ENCODE results near the gene EFCAB12. TPM values are rescaled to one million over a fixed set of nuclear protein-coding genes. Genes with fewer than 3 reads are reported as not detected.

Gene EFCAB12
- total and polyA plus RNA-seq, 3 experiments from 2014 or later: 0.21 to 0.40 (median 0.39) TPM

DNA sequence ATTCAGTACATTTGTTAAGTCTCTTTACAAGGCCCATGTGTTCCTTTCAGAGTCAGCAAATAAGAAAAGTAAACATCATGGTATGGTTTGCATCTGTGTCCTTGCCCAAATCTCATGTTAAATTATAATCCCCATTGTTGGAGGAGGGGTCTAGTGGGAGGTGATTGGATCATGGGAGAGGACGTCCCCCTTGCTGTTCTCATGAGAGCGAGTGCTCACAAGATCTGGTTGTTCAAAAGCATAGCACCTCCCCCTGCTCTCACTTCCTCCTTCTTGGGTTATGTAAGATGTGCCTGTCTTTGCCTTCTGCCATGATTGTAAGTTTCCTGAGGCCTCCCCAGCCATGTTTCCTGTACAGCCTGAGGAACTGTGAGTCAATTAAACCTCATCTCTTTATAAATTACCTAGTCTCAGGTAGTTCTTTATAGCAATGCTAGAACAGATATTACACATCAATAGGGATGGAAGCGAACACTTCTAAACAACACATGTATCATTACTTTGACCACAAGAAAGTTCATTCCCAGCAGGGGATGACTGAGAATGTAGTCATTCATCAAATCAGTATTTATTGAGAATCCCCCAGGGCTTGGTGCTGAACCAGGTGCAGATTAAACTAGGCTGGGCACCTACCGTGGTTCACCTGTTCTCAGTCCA lies 4.1 kb downstream of the EFCAB12 start:
- H3K27me3 ChIP-seq (ENCODE audit: insufficient read depth, low read length, poor library complexity, severe bottlenecking): no peaks in the 10 kb centered on the region
- H3K36me3 ChIP-seq (ENCODE audit: insufficient read depth, low read length): no peaks in the 10 kb centered on the region
- no peaks in the 10 kb centered on the region for H3K9me3 Mint-ChIP-seq
- H3K27ac ChIP-seq (ENCODE audit: low read depth, low read length): no peak overlapping the region
- H3K4me3 ChIP-seq (ENCODE audit: low read length): no peak overlapping the region
- no peaks in the 10 kb centered on the region for H3K9me3 ChIP-seq (ENCODE audit: low read length)
- no peak for DNase-seq
- ChIA-PET CTCF (no interaction called here), POLR2A (no interaction called here)
- H3K27me3 Mint-ChIP-seq: no peaks in the 10 kb centered on the region
- H3K4me1 Mint-ChIP-seq: peaks cover 13 to 18% (median 15%) of the 10 kb centered on the region in 3 donors
- no peak overlapping the region for H3K4me3 Mint-ChIP-seq
- peaks cover 7% of the 10 kb centered on the region for H3K4me1 ChIP-seq (ENCODE audit: insufficient read depth, low read length)
- H3K36me3 Mint-ChIP-seq: peaks cover 0 to 4% (median 1%) of the 10 kb centered on the region in 3 donors
- H3K27ac Mint-ChIP-seq: no peak overlapping the region

- no peaks in the 10 kb centered on the region for H3K36me3 ChIP-seq (ENCODE audit: insufficient read depth, low read length)
- no peaks in the 10 kb centered on the region for H3K9me3 Mint-ChIP-seq
- CTCF ChIA-PET: no interaction called here
- H3K4me3 Mint-ChIP-seq: no peak overlapping the region
- H3K27ac Mint-ChIP-seq: no peak overlapping the region
- no peak overlapping the region for H3K4me3 ChIP-seq (ENCODE audit: low read length)
- no peaks in the 10 kb centered on the region for H3K9me3 ChIP-seq (ENCODE audit: low read length)
- H3K4me1 ChIP-seq (ENCODE audit: insufficient read depth, low read length): peaks cover 3% of the 10 kb centered on the region
- H3K27ac ChIP-seq (ENCODE audit: low read depth, low read length): no peak overlapping the region
- peaks cover 3 to 4% (median 4%) of the 10 kb centered on the region in 3 donors for H3K4me1 Mint-ChIP-seq
- H3K27me3 Mint-ChIP-seq: no peaks in the 10 kb centered on the region
- no peaks in the 10 kb centered on the region for H3K27me3 ChIP-seq (ENCODE audit: insufficient read depth, low read length, poor library complexity, severe bottlenecking)
- no peak for DNase-seq
- POLR2A ChIA-PET: no interaction called here
- H3K36me3 Mint-ChIP-seq: peaks cover 0 to 1% (median 0%) of the 10 kb centered on the region in 3 donors
Measured at GRCh38 chr3:129422897-129423296, 5.5 kb downstream of the EFCAB12 start.

DNA sequence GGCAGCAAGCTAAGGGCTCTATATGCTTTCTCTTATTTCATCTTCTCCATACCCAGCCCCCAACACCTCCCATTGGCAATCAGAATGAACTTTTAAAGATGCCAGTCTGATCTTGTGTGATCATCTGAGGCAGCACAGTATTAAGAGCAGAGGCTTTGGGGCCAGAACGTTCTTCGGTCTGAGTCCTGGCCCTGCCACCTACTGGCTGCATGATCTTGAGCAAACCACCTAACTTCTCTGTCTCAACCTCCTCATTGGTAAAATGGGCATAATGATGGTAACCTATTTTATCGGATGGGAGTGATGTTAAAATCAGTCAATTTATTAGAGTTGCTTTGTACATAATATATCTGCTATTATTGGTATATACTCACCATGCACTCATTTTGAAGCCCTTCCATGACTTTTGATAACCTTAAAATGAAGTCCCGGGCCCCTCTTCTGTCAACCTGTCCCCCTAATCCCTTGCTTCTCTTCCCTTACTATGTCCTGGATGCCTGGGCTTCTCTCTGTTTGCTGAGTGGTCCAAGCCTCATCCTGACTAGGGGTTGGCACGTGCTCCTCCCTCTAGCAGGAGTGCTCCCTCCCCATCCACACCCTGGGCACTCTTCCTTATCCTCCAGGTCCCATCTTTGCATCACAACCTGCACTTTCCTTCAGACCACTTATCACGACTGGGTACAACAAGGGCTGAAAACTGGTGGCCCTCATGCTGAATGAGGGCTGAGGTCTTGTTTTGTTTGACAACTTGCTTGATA lies 6.3 kb downstream of the EFCAB12 start:
- H3K9me3 Mint-ChIP-seq: no peaks in the 10 kb centered on the region

DNA sequence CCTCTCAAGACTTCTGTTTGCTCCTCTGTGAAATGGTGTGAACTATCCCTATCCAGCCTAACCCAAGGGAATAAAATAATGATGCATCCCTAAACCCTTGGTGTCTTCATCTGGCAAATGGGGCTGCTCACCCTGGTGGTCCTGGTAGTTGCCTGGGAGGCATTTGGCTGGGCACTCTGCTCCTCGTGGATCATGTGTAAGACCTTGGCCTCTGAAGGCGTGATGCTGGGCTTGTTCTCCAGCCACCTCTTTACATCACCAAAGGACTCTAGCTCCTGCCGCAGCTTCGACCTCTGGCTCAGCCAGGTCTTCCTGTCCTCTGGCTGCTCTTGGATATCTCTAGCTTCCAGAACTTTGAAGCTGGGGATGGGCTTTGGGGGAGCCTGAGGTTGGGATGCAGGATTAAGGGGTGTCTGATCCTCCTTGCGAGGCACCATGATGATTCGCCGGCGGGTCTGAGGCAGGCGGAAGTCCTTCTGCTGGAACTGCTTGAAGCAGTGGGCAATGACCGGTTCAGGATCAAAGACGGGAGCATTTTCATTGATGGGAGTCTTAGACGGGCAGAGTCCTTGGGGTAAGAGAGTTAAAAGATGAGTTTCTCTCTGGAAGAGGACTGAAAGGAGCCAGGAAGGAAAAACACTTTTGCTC lies 7.1 kb downstream of the EFCAB12 start:
- Mint-ChIP-seq H3K36me3 (peaks cover 0 to 1% (median 0%) of the 10 kb centered on the region in 3 donors), H3K4me1 (no peaks in the 10 kb centered on the region), H3K27ac (no peak overlapping the region), H3K27me3 (no peaks in the 10 kb centered on the region), H3K9me3 (no peaks in the 10 kb centered on the region), H3K4me3 (no peak overlapping the region)
- no peaks in the 10 kb centered on the region for H3K9me3 ChIP-seq (ENCODE audit: low read length)
- H3K4me1 ChIP-seq (ENCODE audit: insufficient read depth, low read length): no peaks in the 10 kb centered on the region
- H3K36me3 ChIP-seq (ENCODE audit: insufficient read depth, low read length): no peaks in the 10 kb centered on the region
- no peak overlapping the region for H3K4me3 ChIP-seq (ENCODE audit: low read length)
- ChIA-PET CTCF (no interaction called here), POLR2A (no interaction called here)
- no peak overlapping the region for H3K27ac ChIP-seq (ENCODE audit: low read depth, low read length)
- no peaks in the 10 kb centered on the region for H3K27me3 ChIP-seq (ENCODE audit: insufficient read depth, low read length, poor library complexity, severe bottlenecking)
- no peak for DNase-seq

More for the DNA sequence above, 6.3 kb downstream of the EFCAB12 start:
- Mint-ChIP-seq H3K27me3 (no peaks in the 10 kb centered on the region), H3K4me3 (no peak overlapping the region), H3K4me1 (no peaks in the 10 kb centered on the region), H3K36me3 (peaks cover 0 to 1% (median 0%) of the 10 kb centered on the region in 3 donors), H3K27ac (no peak overlapping the region)
- Histone ChIP-seq H3K4me3 (ENCODE audit: low read length) (no peak overlapping the region), H3K27ac (ENCODE audit: low read depth, low read length) (no peak overlapping the region), H3K27me3 (ENCODE audit: insufficient read depth, low read length, poor library complexity, severe bottlenecking) (no peaks in the 10 kb centered on the region), H3K36me3 (ENCODE audit: insufficient read depth, low read length) (no peaks in the 10 kb centered on the region), H3K4me1 (ENCODE audit: insufficient read depth, low read length) (no peaks in the 10 kb centered on the region), H3K9me3 (ENCODE audit: low read length) (no peaks in the 10 kb centered on the region)
- no peak for DNase-seq
- ChIA-PET CTCF (no interaction called here), POLR2A (no interaction called here)

DNA sequence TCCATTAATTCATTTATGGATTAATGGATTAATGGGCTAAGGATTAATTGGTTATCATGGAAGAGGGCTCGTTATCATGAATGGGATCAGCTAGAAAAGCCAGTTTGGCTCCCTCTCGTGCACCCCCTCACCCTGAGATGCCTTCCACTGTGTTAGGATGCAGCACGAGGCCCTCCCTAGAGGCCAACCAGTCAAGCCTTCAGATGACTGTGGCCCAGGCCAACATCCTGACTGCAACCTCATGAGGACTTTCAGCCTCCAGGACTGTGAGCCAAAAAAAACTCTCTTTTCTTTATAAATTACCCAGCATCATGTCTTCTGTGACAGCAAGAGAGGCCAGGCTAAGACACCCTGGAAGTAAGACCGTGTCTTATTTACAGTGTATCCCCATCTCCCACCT lies 9.0 kb downstream of the EFCAB12 start:
- POLR2A ChIA-PET: no interaction called here
- Mint-ChIP-seq H3K36me3 (peaks cover 0 to 1% (median 0%) of the 10 kb centered on the region in 3 donors), H3K27me3 (no peaks in the 10 kb centered on the region), H3K4me3 (no peak overlapping the region), H3K4me1 (no peaks in the 10 kb centered on the region), H3K27ac (peak overlapping the region in 1 of 8 donors; percentile 43), H3K9me3 (no peaks in the 10 kb centered on the region)
- CTCF ChIA-PET: no interaction called here
- Histone ChIP-seq H3K27ac (ENCODE audit: low read depth, low read length) (no peak overlapping the region), H3K9me3 (ENCODE audit: low read length) (no peaks in the 10 kb centered on the region), H3K36me3 (ENCODE audit: insufficient read depth, low read length) (no peaks in the 10 kb centered on the region), H3K27me3 (ENCODE audit: insufficient read depth, low read length, poor library complexity, severe bottlenecking) (no peaks in the 10 kb centered on the region), H3K4me1 (ENCODE audit: insufficient read depth, low read length) (no peaks in the 10 kb centered on the region), H3K4me3 (ENCODE audit: low read length) (no peak overlapping the region)
- DNase-seq: no peak

DNA sequence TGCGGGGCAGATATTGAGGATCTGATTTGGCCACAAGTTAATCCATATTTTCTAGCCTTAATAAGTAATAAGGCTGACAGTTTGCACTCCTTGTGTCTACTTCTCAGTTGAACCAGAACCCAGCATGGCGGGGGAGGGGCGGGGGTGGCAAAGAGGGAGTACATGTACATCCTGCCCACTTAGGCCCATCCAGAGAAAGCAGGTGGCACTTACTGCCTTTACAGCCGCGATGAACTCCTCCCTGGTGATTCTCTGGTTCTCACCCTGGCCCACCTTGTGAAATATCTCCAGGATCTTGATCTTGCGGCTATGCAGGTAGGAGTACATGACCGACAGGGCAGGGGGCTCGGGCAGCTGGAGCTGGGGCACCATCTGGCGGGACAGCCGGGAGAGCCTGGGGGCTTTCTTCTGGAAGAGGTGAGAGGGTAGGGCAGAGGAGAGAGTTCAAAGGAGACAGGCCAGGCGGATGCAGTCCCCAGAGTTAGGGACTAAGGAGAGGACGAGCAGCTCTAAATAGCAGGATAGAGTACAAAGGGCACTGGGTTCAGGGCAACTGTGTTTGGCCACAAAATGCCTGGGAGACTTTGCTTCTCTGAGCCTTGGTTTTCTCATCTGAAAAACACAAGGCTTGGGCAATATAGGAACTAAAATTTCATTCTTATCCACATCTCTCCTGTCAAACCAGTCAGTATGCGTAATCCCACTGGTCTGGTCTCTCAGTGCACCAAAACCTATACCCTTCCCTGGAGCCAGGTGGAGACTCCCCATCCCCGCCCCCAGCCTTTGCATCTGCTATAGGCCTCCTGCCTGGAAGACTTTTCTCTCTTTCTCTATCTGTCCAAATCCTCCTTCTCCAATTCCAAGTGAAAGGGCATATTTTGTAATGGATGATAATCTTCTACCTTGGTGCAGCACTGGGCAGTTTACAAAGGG lies 10.1 kb downstream of the EFCAB12 start:
- no peaks in the 10 kb centered on the region for H3K4me1 Mint-ChIP-seq
- Histone ChIP-seq H3K27ac (ENCODE audit: low read depth, low read length) (no peak overlapping the region), H3K4me3 (ENCODE audit: low read length) (no peak overlapping the region), H3K36me3 (ENCODE audit: insufficient read depth, low read length) (no peaks in the 10 kb centered on the region), H3K27me3 (ENCODE audit: insufficient read depth, low read length, poor library complexity, severe bottlenecking) (no peaks in the 10 kb centered on the region), H3K4me1 (ENCODE audit: insufficient read depth, low read length) (no peaks in the 10 kb centered on the region), H3K9me3 (ENCODE audit: low read length) (no peaks in the 10 kb centered on the region)
- H3K27me3 Mint-ChIP-seq: no peaks in the 10 kb centered on the region
- H3K9me3 Mint-ChIP-seq: no peaks in the 10 kb centered on the region
- no peaks in the 10 kb centered on the region for H3K36me3 Mint-ChIP-seq
- no peak overlapping the region for H3K27ac Mint-ChIP-seq
- no peak for DNase-seq
- H3K4me3 Mint-ChIP-seq: no peak overlapping the region
- ChIA-PET CTCF (no interaction called here), POLR2A (no interaction called here)

DNA sequence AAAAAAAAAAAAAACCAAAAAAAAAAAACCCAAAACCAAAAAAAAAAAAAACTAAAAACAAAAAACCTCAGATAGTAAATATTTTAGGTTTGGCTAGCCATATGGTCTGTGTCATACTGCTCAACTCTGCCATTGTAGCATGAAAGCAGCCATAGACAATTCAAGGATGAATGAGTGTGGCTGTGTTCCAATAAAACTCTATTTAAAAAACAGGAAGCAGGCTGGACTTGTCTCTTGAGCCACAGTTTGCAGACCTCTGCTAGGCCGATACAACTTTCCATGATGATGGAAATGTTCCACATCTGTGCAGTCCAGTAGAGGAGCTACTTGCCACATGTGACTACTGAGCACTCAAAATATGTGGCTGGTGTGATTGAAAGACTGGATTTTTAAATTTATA lies 11.1 kb downstream of the EFCAB12 start:
- no peak overlapping the region for H3K4me3 Mint-ChIP-seq
- H3K36me3 ChIP-seq (ENCODE audit: insufficient read depth, low read length): no peaks in the 10 kb centered on the region
- H3K27me3 Mint-ChIP-seq: peaks cover 0 to 6% of the 10 kb centered on the region in 2 donors
- H3K4me1 ChIP-seq (ENCODE audit: insufficient read depth, low read length): no peaks in the 10 kb centered on the region
- CTCF ChIA-PET: no interaction called here
- H3K27ac Mint-ChIP-seq: no peak overlapping the region
- POLR2A ChIA-PET: no interaction called here
- no peaks in the 10 kb centered on the region for H3K27me3 ChIP-seq (ENCODE audit: insufficient read depth, low read length, poor library complexity, severe bottlenecking)
- no peak for DNase-seq
- no peaks in the 10 kb centered on the region for H3K4me1 Mint-ChIP-seq
- no peak overlapping the region for H3K4me3 ChIP-seq (ENCODE audit: low read length)
- no peaks in the 10 kb centered on the region for H3K9me3 Mint-ChIP-seq
- no peaks in the 10 kb centered on the region for H3K36me3 Mint-ChIP-seq
- no peak overlapping the region for H3K27ac ChIP-seq (ENCODE audit: low read depth, low read length)
- H3K9me3 ChIP-seq (ENCODE audit: low read length): no peaks in the 10 kb centered on the region

Measured in CD8-positive, alpha-beta memory T cell (primary cell).